Left ventricle myocardium inferior (tissue), 1 donor: Measurements from ENCODE around the gene ZNF691. TPM values are rescaled to one million over a fixed set of nuclear protein-coding genes. Genes with fewer than 3 reads are reported as not detected.

Source experiments
- DNase-seq: peaks from one replicate; pipeline ENCODE4 v3.0.0-alpha.2; 2020
- H3K27ac ChIP-seq: fragments of 200-600 bp; replicated peaks from 2 replicates; pipeline ENCODE4 v1.8.0; 2021
- H3K27me3 ChIP-seq: fragments of 200-600 bp; 2 replicates; pipeline ENCODE4 v1.8.0; 2021; ENCODE audit warnings: low read depth
- H3K36me3 ChIP-seq: fragments of 200-600 bp; 2 replicates; pipeline ENCODE4 v1.8.0; 2021
- H3K4me1 ChIP-seq: fragments of 200-600 bp; 2 replicates; pipeline ENCODE4 v1.8.0; 2021
- H3K4me3 ChIP-seq: fragments of 200-600 bp; 2 replicates; pipeline ENCODE4 v1.8.0; 2021; ENCODE audit warnings: mild to moderate bottlenecking, moderate library complexity
- H3K9me3 ChIP-seq: fragments of 200-600 bp; replicated peaks from 2 replicates; pipeline ENCODE4 v1.8.0; 2021
- intact Hi-C: fragments of 100-400 bp; cut with micrococcal nuclease; formaldehyde crosslinking; loops from one replicate; pipeline ENCODE4 v1.11.0; 2022
- total RNA-seq: library from RNA; stranded (reverse); fragmentation: NEBNext Ultra II Directional; extraction: Animal tissue kit (Norgen Biotek cat#: 25700); gene quantifications from one replicate; pipeline ENCODE4 v1.2.1, GENCODE V29; 2021
- TF ChIP-seq, protein P1 (sequence below): fragments of 200-600 bp; IDR thresholded peaks from 2 replicates; pipeline ENCODE4 v1.8.0; 2021; ENCODE audit warnings: antibody characterized with exemption, mild to moderate bottlenecking, borderline replicate concordance
- donor health status: DM: no; HTN: yes; CAD: no; lungs with severe emphysema.

ZNF691 gene
- total RNA-seq, 1 donor from 2014 or later: 8.9 TPM

- H3K27me3 ChIP-seq: no peaks in the 10 kb centered on the region
- TF ChIP-seq, protein P1, sequence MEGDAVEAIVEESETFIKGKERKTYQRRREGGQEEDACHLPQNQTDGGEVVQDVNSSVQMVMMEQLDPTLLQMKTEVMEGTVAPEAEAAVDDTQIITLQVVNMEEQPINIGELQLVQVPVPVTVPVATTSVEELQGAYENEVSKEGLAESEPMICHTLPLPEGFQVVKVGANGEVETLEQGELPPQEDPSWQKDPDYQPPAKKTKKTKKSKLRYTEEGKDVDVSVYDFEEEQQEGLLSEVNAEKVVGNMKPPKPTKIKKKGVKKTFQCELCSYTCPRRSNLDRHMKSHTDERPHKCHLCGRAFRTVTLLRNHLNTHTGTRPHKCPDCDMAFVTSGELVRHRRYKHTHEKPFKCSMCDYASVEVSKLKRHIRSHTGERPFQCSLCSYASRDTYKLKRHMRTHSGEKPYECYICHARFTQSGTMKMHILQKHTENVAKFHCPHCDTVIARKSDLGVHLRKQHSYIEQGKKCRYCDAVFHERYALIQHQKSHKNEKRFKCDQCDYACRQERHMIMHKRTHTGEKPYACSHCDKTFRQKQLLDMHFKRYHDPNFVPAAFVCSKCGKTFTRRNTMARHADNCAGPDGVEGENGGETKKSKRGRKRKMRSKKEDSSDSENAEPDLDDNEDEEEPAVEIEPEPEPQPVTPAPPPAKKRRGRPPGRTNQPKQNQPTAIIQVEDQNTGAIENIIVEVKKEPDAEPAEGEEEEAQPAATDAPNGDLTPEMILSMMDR: no peak
- DNase-seq: no peak
- H3K4me1 ChIP-seq: peaks cover 15% of the 10 kb centered on the region
- no peaks in the 10 kb centered on the region for H3K9me3 ChIP-seq
- no peak overlapping the region for H3K27ac ChIP-seq
- intact Hi-C loops: no loop called here
- no peak overlapping the region for H3K4me3 ChIP-seq
- peaks cover 8% of the 10 kb centered on the region for H3K36me3 ChIP-seq
Observed at GRCh38 chr1:42841010-42841409, 5.4 kb upstream of the ZNF691 start.

DNA sequence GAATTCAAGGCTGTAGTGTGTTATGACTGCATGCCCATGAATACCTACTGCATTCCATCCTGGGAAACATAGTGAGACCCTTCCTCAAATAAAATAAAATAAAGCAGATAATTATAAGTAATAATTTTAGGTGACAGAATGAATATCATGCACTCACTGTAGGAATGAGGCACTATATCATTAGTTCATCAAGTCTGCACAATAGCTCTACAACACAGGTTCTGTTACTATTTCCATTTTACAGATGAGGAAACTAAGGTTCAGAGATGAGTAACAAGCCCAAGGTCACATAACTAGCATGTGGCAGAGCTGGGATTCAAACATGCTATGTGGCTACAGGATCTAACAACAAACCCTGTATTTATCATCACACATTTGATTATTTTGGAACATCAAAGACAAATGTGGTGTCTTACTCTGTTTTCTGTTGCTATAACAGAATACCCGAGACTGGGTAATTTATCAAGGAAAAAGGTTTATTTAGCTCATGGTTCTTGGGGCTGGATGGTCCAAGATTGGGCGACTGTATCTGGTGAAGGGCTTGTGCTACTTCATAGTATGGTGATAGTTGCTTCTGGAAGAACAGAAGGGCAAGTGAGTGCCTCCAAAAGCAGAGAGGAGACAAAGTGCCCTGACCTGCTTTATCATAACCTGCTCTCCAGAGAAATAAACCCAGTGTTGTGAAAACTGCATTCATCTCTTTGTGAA is 4.8 kb upstream of the ZNF691 start:
- H3K27me3 ChIP-seq: no peaks in the 10 kb centered on the region
- H3K4me1 ChIP-seq: peaks cover 19% of the 10 kb centered on the region
- TF ChIP-seq, protein P1: no peak
- no peak overlapping the region for H3K4me3 ChIP-seq
- no peaks in the 10 kb centered on the region for H3K9me3 ChIP-seq
- peaks cover 8% of the 10 kb centered on the region for H3K36me3 ChIP-seq
- DNase-seq: no peak
- intact Hi-C loops: no loop called here
- no peak overlapping the region for H3K27ac ChIP-seq

- H3K4me3 ChIP-seq: no peak overlapping the region
- no peak for DNase-seq
- H3K9me3 ChIP-seq: no peaks in the 10 kb centered on the region
- peaks cover 40% of the 10 kb centered on the region for H3K4me1 ChIP-seq
- TF ChIP-seq, protein P1: no peak
- no peak overlapping the region for H3K27ac ChIP-seq
- peaks cover 16% of the 10 kb centered on the region for H3K36me3 ChIP-seq
- intact Hi-C loops: loop anchor here (5.0 kb wide), 1 partner anchor 77 kb away; the partner anchor contains the start of genes C1orf50 and P3H1
- no peaks in the 10 kb centered on the region for H3K27me3 ChIP-seq
Observed at GRCh38 chr1:42844592-42845140, 1.7 kb upstream of the ZNF691 start.

DNA sequence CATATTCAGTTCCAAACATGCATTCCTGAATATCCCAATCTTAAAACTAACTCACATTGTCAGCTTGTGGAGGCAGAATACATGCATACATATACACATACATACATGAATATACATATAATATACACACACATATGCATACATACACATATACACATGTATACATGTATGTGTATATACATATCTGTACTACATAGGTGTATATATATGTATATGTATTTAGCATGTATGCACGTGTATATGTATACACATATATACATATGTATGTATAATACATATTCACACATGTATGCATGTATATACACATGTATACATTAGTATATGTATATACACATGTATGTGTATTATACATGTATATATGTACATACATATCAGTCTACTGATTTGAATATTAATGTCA is 1.2 kb upstream of the ZNF691 start:
- Histone ChIP-seq H3K27me3 (no peaks in the 10 kb centered on the region), H3K4me3 (no peak overlapping the region), H3K27ac (no peak overlapping the region), H3K36me3 (peaks cover 21% of the 10 kb centered on the region), H3K4me1 (peaks cover 40% of the 10 kb centered on the region), H3K9me3 (no peaks in the 10 kb centered on the region)
- TF ChIP-seq, protein P1: no peak
- no peak for DNase-seq
- intact Hi-C loops: loop anchor here (5.0 kb wide), 1 partner anchor 78 kb away; the partner anchor contains the start of genes C1orf50 and P3H1

DNA sequence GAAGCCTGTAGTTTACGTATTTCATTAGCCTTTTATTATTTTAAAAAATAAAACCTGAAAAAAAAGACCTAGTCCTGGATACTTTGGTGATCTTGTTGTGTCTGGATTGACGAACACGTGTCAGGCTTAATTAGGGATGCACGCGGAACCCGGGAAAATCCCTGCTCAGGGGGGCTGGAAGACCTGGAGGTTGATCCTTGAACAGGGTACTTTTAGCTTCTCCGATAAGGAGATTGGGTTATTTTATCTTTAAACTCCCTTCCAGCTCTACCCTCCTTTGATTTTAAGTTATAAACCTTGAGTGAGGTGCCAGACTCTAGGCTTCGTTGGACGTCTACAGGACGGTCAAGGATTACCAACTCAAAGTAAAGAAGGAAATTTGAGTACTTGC is 552 bp upstream of the ZNF691 start:
- DNase-seq: no peak
- H3K9me3 ChIP-seq: peaks cover 6% of the 10 kb centered on the region
- H3K4me1 ChIP-seq: peaks cover 38% of the 10 kb centered on the region
- intact Hi-C loops: loop anchor here (5.0 kb wide), 1 partner anchor 79 kb away; the partner anchor contains the start of genes C1orf50 and P3H1
- H3K27ac ChIP-seq: peak overlapping the region; percentile 92
- TF ChIP-seq, protein P1: no peak
- H3K27me3 ChIP-seq: no peaks in the 10 kb centered on the region
- peak overlapping the region; percentile 94 for H3K4me3 ChIP-seq
- peaks cover 28% of the 10 kb centered on the region for H3K36me3 ChIP-seq
